ENCODE data around the gene ATXN2. TPM values are rescaled to one million over a fixed set of nuclear protein-coding genes. Genes with fewer than 3 reads are reported as not detected.

Gene ATXN2
- total RNA-seq, 1 experiment from 2014 or later, result 72.9 TPM

DNA sequence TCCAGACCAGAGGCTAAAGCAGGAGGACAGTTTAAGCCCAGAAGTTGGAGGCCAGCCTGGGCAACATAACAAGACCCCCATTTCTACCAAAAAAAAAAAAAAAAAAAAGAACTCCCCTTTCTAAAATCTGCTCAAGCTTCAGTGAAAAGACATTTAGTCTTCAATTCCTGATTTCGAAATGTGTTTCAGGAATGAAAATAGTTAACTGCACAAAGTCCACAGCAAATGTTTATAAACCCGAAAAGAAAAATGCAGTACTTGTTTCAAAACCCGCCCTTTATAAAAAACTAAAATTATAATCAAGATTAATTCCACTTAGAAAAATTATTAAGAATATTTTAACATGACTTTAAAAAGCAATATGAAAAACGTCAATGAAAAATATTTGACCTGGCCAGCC is 12.1 kb downstream of the ATXN2 start:
- Histone ChIP-seq H3K23ac (ENCODE audit: insufficient read length, low read depth, low read length) (no peak overlapping the region), H4K20me1 (ENCODE audit: control insufficient read depth, insufficient read depth, insufficient read length) (no peaks in the 10 kb centered on the region), H3T11ph (ENCODE audit: low read length) (no peak overlapping the region), H3K27ac (ENCODE audit: insufficient read length, low read depth, low read length) (no peak overlapping the region), H2BK15ac (ENCODE audit: low read depth, low read length) (no peak overlapping the region), H2BK12ac (ENCODE audit: insufficient read length, low read depth, low read length) (no peak overlapping the region), H3K79me1 (ENCODE audit: insufficient read depth, low read depth, low read length, poor library complexity, severe bottlenecking) (peaks cover 18% of the 10 kb centered on the region), H4K8ac (replicated peaks; ENCODE audit: insufficient read length, low read depth, low read length) (no peak overlapping the region), H3K79me2 (ENCODE audit: insufficient read depth, low read length) (peaks cover 32% of the 10 kb centered on the region; the same call in 1 of the 2 replicates), H2AK5ac (ENCODE audit: insufficient read length, low read length) (no peak overlapping the region), H2BK20ac (ENCODE audit: low read depth, low read length, poor library complexity, severe bottlenecking) (no peak overlapping the region), H2BK5ac (ENCODE audit: insufficient read length, low read length) (no peak overlapping the region), H3K14ac (ENCODE audit: insufficient read depth, low read length) (no peak overlapping the region), H4K5ac (ENCODE audit: insufficient read length, low read depth, low read length) (no peak overlapping the region), H3K4ac (ENCODE audit: low read depth, low read length) (no peak overlapping the region), H3K4me1 (ENCODE audit: insufficient read depth, low read length) (no peaks in the 10 kb centered on the region), H4K91ac (ENCODE audit: insufficient read length, low read depth, low read length) (no peak overlapping the region), H3K23me2 (ENCODE audit: insufficient read length, low read depth, low read length, poor library complexity, severe bottlenecking) (no peaks in the 10 kb centered on the region), H3K56ac (ENCODE audit: insufficient read length, low read depth, low read length) (no peak overlapping the region), H3K9me3 (ENCODE audit: control insufficient read depth, low read depth, low read length) (no peaks in the 10 kb centered on the region), H3K18ac (ENCODE audit: insufficient read length, low read depth, low read length) (no peak overlapping the region), H3K9ac (ENCODE audit: extremely low read depth, insufficient read length, low read length) (no peak overlapping the region), H2AFZ (ENCODE audit: low read length) (no peak overlapping the region), H3K4me2 (ENCODE audit: insufficient read depth, insufficient read length, low read length) (no peak overlapping the region), H2BK120ac (ENCODE audit: low read depth, low read length, poor library complexity, severe bottlenecking) (no peak overlapping the region), H3K27me3 (ENCODE audit: insufficient read depth, low read length) (no peaks in the 10 kb centered on the region)
- H3K27me3 Mint-ChIP-seq (ENCODE audit: low read depth), result no peaks in the 10 kb centered on the region
- peaks cover 0 to 4% (median 2%) of the 10 kb centered on the region in 3 experiments; a peak in 3 of 7 replicates for H3K36me3 Mint-ChIP-seq (ENCODE audit: insufficient read depth in 1 of 3, low read depth in 3 of 3)
- WGBS (ENCODE audit: extremely low coverage, insufficient read length, low lambda C conversion rate), result no CpG with 5 or more reads among the region's 4 CpGs
- TF ChIP-seq, protein P1, sequence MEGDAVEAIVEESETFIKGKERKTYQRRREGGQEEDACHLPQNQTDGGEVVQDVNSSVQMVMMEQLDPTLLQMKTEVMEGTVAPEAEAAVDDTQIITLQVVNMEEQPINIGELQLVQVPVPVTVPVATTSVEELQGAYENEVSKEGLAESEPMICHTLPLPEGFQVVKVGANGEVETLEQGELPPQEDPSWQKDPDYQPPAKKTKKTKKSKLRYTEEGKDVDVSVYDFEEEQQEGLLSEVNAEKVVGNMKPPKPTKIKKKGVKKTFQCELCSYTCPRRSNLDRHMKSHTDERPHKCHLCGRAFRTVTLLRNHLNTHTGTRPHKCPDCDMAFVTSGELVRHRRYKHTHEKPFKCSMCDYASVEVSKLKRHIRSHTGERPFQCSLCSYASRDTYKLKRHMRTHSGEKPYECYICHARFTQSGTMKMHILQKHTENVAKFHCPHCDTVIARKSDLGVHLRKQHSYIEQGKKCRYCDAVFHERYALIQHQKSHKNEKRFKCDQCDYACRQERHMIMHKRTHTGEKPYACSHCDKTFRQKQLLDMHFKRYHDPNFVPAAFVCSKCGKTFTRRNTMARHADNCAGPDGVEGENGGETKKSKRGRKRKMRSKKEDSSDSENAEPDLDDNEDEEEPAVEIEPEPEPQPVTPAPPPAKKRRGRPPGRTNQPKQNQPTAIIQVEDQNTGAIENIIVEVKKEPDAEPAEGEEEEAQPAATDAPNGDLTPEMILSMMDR (conservative IDR thresholded peaks at IDR 0.05), result no peak
- H3K4me3 Mint-ChIP-seq, result no peak overlapping the region
- no peak overlapping the region for H3K27ac Mint-ChIP-seq
- no peaks in the 10 kb centered on the region for H3K9me3 Mint-ChIP-seq
- DNase-seq, result no peak
- H3K4me1 Mint-ChIP-seq, result no peaks in the 10 kb centered on the region

All from H9 (cell line).